Measurements from ENCODE around the gene SMAD6. TPM values are rescaled to one million over a fixed set of nuclear protein-coding genes. Genes with fewer than 3 reads are reported as not detected.

The SMAD6 gene
- total RNA-seq, 1 donor from 2014 or later = 20.3 TPM

DNA sequence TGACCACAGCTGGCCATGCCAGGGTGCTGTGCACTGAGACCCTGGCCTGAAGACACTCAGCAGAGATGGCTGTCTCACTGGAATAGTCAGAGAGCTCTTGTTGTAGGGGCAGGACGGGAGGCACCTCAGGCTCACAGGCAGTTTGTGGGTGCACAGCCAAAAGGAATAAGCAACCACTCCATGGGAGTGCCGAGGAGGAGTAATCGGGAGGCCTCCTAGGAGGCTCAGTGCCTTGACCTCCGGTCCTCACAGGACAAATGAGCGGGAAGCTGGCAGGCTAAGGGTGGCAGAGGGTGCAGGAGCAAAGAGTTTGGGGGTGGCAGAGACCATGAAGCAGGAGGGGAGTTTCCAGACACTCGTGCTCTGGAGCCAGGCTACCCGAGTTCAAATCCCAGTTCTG is 81.7 kb downstream of the SMAD6 start:
- Histone ChIP-seq H3K36me3 (peaks cover 11% of the 10 kb centered on the region), H3K27ac (replicated peaks) (no peak overlapping the region), H3K4me3 (no peak overlapping the region), H3K4me1 (peaks cover 10% of the 10 kb centered on the region), H3K27me3 (ENCODE audit: low read depth) (no peaks in the 10 kb centered on the region), H3K9me3 (replicated peaks) (no peaks in the 10 kb centered on the region)
- no peak for DNase-seq
- TF ChIP-seq, protein P1, sequence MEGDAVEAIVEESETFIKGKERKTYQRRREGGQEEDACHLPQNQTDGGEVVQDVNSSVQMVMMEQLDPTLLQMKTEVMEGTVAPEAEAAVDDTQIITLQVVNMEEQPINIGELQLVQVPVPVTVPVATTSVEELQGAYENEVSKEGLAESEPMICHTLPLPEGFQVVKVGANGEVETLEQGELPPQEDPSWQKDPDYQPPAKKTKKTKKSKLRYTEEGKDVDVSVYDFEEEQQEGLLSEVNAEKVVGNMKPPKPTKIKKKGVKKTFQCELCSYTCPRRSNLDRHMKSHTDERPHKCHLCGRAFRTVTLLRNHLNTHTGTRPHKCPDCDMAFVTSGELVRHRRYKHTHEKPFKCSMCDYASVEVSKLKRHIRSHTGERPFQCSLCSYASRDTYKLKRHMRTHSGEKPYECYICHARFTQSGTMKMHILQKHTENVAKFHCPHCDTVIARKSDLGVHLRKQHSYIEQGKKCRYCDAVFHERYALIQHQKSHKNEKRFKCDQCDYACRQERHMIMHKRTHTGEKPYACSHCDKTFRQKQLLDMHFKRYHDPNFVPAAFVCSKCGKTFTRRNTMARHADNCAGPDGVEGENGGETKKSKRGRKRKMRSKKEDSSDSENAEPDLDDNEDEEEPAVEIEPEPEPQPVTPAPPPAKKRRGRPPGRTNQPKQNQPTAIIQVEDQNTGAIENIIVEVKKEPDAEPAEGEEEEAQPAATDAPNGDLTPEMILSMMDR (IDR thresholded peaks at IDR 0.05; ENCODE audit: borderline replicate concordance) = no peak
- intact Hi-C loops (cut with micrococcal nuclease) = no loop called here

GRCh38 chr15:66784174-66784573 is 82.1 kb downstream of the SMAD6 start:
- intact Hi-C loops (cut with micrococcal nuclease) = no loop called here
- DNase-seq = no peak
- peaks cover 10% of the 10 kb centered on the region for H3K4me1 ChIP-seq
- H3K27ac ChIP-seq (replicated peaks) = no peak overlapping the region
- no peak overlapping the region for H3K4me3 ChIP-seq
- no peaks in the 10 kb centered on the region for H3K9me3 ChIP-seq (replicated peaks)
- peaks cover 11% of the 10 kb centered on the region for H3K36me3 ChIP-seq
- TF ChIP-seq, protein P1 (IDR thresholded peaks at IDR 0.05; ENCODE audit: borderline replicate concordance) = no peak
- H3K27me3 ChIP-seq (ENCODE audit: low read depth) = no peaks in the 10 kb centered on the region

- Histone ChIP-seq H3K4me1 (peaks cover 10% of the 10 kb centered on the region), H3K9me3 (replicated peaks) (no peaks in the 10 kb centered on the region), H3K27me3 (ENCODE audit: low read depth) (no peaks in the 10 kb centered on the region), H3K36me3 (peaks cover 11% of the 10 kb centered on the region), H3K4me3 (no peak overlapping the region), H3K27ac (replicated peaks) (no peak overlapping the region)
- DNase-seq = no peak
- TF ChIP-seq, protein P1 (IDR thresholded peaks at IDR 0.05; ENCODE audit: borderline replicate concordance) = no peak
- intact Hi-C loops (cut with micrococcal nuclease) = no loop called here
These were observed 83.6 kb downstream of the SMAD6 start for GRCh38 chr15:66785637-66786036.

GRCh38 chr15:66786222-66786621 is 84.2 kb downstream of the SMAD6 start:
- TF ChIP-seq, protein P1 (IDR thresholded peaks at IDR 0.05; ENCODE audit: borderline replicate concordance) = no peak
- Histone ChIP-seq H3K4me3 (no peak overlapping the region), H3K4me1 (peaks cover 10% of the 10 kb centered on the region), H3K9me3 (replicated peaks) (peaks cover 6% of the 10 kb centered on the region), H3K27ac (replicated peaks) (no peak overlapping the region), H3K36me3 (peaks cover 8% of the 10 kb centered on the region), H3K27me3 (ENCODE audit: low read depth) (no peaks in the 10 kb centered on the region)
- DNase-seq = no peak
- intact Hi-C loops (cut with micrococcal nuclease) = no loop called here

DNA sequence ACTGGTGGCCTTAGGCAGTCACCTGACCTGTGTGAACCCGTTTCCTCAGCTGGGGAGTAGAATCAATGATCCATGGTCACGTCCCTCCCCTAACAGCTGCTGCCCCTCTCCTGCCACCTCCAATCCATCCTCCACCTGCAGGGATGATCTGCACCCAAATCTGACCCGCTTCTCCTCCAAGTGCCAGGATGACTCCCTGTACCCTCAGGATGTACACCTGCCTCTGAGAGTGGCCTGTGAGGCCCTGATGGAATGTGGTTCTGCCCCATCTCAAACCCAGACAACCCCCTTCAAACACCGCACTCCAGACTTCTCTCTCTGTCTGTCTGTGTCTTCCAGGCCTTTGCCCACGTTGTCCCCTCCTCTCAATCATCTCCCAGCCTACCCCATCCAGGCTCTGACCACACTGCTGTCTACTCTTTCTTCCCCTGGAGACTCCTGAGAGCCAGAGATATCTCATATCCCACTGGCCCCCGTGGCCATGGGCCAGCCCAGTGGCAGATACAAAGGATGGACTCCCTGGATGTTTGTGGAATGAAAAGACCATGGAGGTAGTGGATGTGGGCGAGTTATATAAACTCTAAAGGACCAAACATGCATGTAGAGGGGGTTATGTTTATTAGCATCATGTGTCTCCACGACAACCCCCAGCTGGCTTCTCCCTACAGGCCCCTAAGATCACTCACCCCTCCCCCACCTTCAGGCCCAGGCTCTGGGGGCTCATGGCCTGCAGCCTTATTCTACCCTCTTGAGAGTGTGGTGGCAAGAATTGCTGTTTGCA is 84.9 kb downstream of the SMAD6 start:
- no peaks in the 10 kb centered on the region for H3K27me3 ChIP-seq (ENCODE audit: low read depth)
- no peak overlapping the region for H3K27ac ChIP-seq (replicated peaks)
- no peak overlapping the region for H3K4me3 ChIP-seq
- peaks cover 10% of the 10 kb centered on the region for H3K4me1 ChIP-seq
- peaks cover 6% of the 10 kb centered on the region for H3K9me3 ChIP-seq (replicated peaks)
- DNase-seq = no peak
- TF ChIP-seq, protein P1 (IDR thresholded peaks at IDR 0.05; ENCODE audit: borderline replicate concordance) = no peak
- intact Hi-C loops (cut with micrococcal nuclease) = no loop called here
- H3K36me3 ChIP-seq = peaks cover 5% of the 10 kb centered on the region
